ENCODE data around the gene RNF112. TPM values are rescaled to one million over a fixed set of nuclear protein-coding genes. Genes with fewer than 3 reads are reported as not detected.

RNF112 gene
- total RNA-seq, 1 donor from 2014 or later: 0.86 TPM

- H3K36me3 Mint-ChIP-seq: peaks cover 18% of the 10 kb centered on the region
- Histone ChIP-seq H3K36me3 (no peaks in the 10 kb centered on the region), H3K4me2 (no peak overlapping the region), H3K9ac (no peak overlapping the region), H2AFZ (replicated peaks) (no peak overlapping the region), H3K27me3 (no peaks in the 10 kb centered on the region), H3K4me1 (peaks cover 18% of the 10 kb centered on the region), H3K4me3 (no peak overlapping the region), H3F3A (ENCODE audit: low read depth) (peaks cover 22% of the 10 kb centered on the region), H4K20me1 (ENCODE audit: low read depth) (peaks cover 14% of the 10 kb centered on the region), H3K79me2 (ENCODE audit: low read depth) (peaks cover 10% of the 10 kb centered on the region), H3K27ac (no peak overlapping the region), H3K9me3 (ENCODE audit: low read depth) (no peaks in the 10 kb centered on the region)
- peaks cover 7% of the 10 kb centered on the region for H3K27me3 Mint-ChIP-seq (ENCODE audit: insufficient read depth, low read depth)
- no peak overlapping the region for H3K4me3 Mint-ChIP-seq
- no peak overlapping the region for H3K27ac Mint-ChIP-seq
- peaks cover 30% of the 10 kb centered on the region for H3K4me1 Mint-ChIP-seq
- TF ChIP-seq EZH2 (IDR thresholded peaks at IDR 0.05) (no peak), EZH2phosphoT487 (IDR thresholded peaks at IDR 0.05) (no peak)
- TF ChIP-seq, protein P1, sequence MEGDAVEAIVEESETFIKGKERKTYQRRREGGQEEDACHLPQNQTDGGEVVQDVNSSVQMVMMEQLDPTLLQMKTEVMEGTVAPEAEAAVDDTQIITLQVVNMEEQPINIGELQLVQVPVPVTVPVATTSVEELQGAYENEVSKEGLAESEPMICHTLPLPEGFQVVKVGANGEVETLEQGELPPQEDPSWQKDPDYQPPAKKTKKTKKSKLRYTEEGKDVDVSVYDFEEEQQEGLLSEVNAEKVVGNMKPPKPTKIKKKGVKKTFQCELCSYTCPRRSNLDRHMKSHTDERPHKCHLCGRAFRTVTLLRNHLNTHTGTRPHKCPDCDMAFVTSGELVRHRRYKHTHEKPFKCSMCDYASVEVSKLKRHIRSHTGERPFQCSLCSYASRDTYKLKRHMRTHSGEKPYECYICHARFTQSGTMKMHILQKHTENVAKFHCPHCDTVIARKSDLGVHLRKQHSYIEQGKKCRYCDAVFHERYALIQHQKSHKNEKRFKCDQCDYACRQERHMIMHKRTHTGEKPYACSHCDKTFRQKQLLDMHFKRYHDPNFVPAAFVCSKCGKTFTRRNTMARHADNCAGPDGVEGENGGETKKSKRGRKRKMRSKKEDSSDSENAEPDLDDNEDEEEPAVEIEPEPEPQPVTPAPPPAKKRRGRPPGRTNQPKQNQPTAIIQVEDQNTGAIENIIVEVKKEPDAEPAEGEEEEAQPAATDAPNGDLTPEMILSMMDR (IDR thresholded peaks at IDR 0.05): no peak
- H3K9me3 Mint-ChIP-seq: no peaks in the 10 kb centered on the region
- no peak for DNase-seq (ENCODE audit: low spot score)
Measured at GRCh38 chr17:19385521-19385983, 25.5 kb upstream of the RNF112 start.

GRCh38 chr17:19386051-19386929 is 24.7 kb upstream of the RNF112 start:
- Mint-ChIP-seq H3K36me3 (peaks cover 13% of the 10 kb centered on the region), H3K4me1 (peaks cover 30% of the 10 kb centered on the region), H3K4me3 (no peak overlapping the region), H3K9me3 (no peaks in the 10 kb centered on the region), H3K27me3 (ENCODE audit: insufficient read depth, low read depth) (peaks cover 6% of the 10 kb centered on the region), H3K27ac (peak overlapping the region; percentile 88)
- H4K20me1 ChIP-seq (ENCODE audit: low read depth): peaks cover 14% of the 10 kb centered on the region
- peaks cover 21% of the 10 kb centered on the region for H3K4me1 ChIP-seq
- TF ChIP-seq, protein P1 (IDR thresholded peaks at IDR 0.05): no peak
- TF ChIP-seq EZH2 (IDR thresholded peaks at IDR 0.05) (no peak), EZH2phosphoT487 (IDR thresholded peaks at IDR 0.05) (no peak)
- no peak overlapping the region for H3K9ac ChIP-seq
- no peaks in the 10 kb centered on the region for H3K9me3 ChIP-seq (ENCODE audit: low read depth)
- no peak overlapping the region for H2AFZ ChIP-seq (replicated peaks)
- H3K4me3 ChIP-seq: no peak overlapping the region
- peaks cover 3% of the 10 kb centered on the region for H3K79me2 ChIP-seq (ENCODE audit: low read depth)
- DNase-seq (ENCODE audit: low spot score): peak; percentile 24
- peak overlapping the region; percentile 79 for H3K4me2 ChIP-seq
- H3K36me3 ChIP-seq: no peaks in the 10 kb centered on the region
- no peak overlapping the region for H3K27ac ChIP-seq
- H3F3A ChIP-seq (ENCODE audit: low read depth): peaks cover 22% of the 10 kb centered on the region
- no peaks in the 10 kb centered on the region for H3K27me3 ChIP-seq

GRCh38 chr17:19386974-19387920 is 23.8 kb upstream of the RNF112 start, which contains the start of gene MFAP4:
Gene MFAP4, minus strand, starts transcription at chr17:19387190. Its CDS starts 35 bp downstream, at chr17:19387155.
- DNase-seq (ENCODE audit: low spot score): peak; percentile 80
- peaks cover 10% of the 10 kb centered on the region for H4K20me1 ChIP-seq (ENCODE audit: low read depth)
- no peak for TF ChIP-seq EZH2phosphoT487 (IDR thresholded peaks at IDR 0.05)
- TF ChIP-seq, protein P1 (IDR thresholded peaks at IDR 0.05): no peak
- no peak for TF ChIP-seq EZH2 (IDR thresholded peaks at IDR 0.05)
- H3K9me3 ChIP-seq (ENCODE audit: low read depth): no peaks in the 10 kb centered on the region
- H3K4me3 Mint-ChIP-seq: peak within 1 kb of the TSS; percentile 73
- H3K27ac Mint-ChIP-seq: peak within 1 kb of the TSS; percentile 88
- peaks cover 24% of the 10 kb centered on the region for H3F3A ChIP-seq (ENCODE audit: low read depth)
- H3K36me3 ChIP-seq: no peaks in the 10 kb centered on the region
- peak within 1 kb of the TSS; percentile 26 for H3K4me3 ChIP-seq
- H3K4me1 ChIP-seq: peaks cover 26% of the 10 kb centered on the region
- no peak within 1 kb of the TSS for H3K27ac ChIP-seq
- H3K4me1 Mint-ChIP-seq: peaks cover 33% of the 10 kb centered on the region
- H3K36me3 Mint-ChIP-seq: peaks cover 12% of the 10 kb centered on the region
- H3K9me3 Mint-ChIP-seq: no peaks in the 10 kb centered on the region
- no peaks in the 10 kb centered on the region for H3K79me2 ChIP-seq (ENCODE audit: low read depth)
- H3K9ac ChIP-seq: no peak within 1 kb of the TSS
- H2AFZ ChIP-seq (replicated peaks): no peak within 1 kb of the TSS
- no peaks in the 10 kb centered on the region for H3K27me3 ChIP-seq
- peaks cover 6% of the 10 kb centered on the region for H3K27me3 Mint-ChIP-seq (ENCODE audit: insufficient read depth, low read depth)
- H3K4me2 ChIP-seq: peak within 1 kb of the TSS; percentile 79
